Coronary artery (tissue), 2 donors: ENCODE data around the gene ANKRD10.
A peak's percentile ranks its signal among the peaks of the same experiment; 100 is the strongest.

Experiments
- DNase-seq: peaks from one replicate; pipeline ENCODE4 v3.0.0-alpha.2; 2017; ENCODE audit warnings: low spot score
- H3K27ac ChIP-seq, 2 donors: fragments of 200-600 bp; sonication (generic); one replicate each; pipeline ENCODE4 v1.5.1; 2016 to 2019
- H3K4me3 ChIP-seq: fragments of 200-600 bp; sonication (generic); 2 replicates; pipeline ENCODE4 v1.5.1; 2016; ENCODE audit warnings: mild to moderate bottlenecking, moderate library complexity
- TF ChIP-seq, protein P1 (sequence below): fragments of 200-600 bp; sonication (generic); IDR thresholded peaks from one replicate; pipeline ENCODE4 v1.5.1; 2019; ENCODE audit warnings: antibody characterized with exemption

ANKRD10 gene

GRCh38 chr13:110869231-110869804 lies 45.6 kb downstream of the ANKRD10 start:
- DNase-seq: no peak
- H3K4me3 ChIP-seq: peak overlapping the region; percentile 59
- TF ChIP-seq, protein P1, sequence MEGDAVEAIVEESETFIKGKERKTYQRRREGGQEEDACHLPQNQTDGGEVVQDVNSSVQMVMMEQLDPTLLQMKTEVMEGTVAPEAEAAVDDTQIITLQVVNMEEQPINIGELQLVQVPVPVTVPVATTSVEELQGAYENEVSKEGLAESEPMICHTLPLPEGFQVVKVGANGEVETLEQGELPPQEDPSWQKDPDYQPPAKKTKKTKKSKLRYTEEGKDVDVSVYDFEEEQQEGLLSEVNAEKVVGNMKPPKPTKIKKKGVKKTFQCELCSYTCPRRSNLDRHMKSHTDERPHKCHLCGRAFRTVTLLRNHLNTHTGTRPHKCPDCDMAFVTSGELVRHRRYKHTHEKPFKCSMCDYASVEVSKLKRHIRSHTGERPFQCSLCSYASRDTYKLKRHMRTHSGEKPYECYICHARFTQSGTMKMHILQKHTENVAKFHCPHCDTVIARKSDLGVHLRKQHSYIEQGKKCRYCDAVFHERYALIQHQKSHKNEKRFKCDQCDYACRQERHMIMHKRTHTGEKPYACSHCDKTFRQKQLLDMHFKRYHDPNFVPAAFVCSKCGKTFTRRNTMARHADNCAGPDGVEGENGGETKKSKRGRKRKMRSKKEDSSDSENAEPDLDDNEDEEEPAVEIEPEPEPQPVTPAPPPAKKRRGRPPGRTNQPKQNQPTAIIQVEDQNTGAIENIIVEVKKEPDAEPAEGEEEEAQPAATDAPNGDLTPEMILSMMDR: no peak
- H3K27ac ChIP-seq: peak overlapping the region; percentile 68 to 83

DNA sequence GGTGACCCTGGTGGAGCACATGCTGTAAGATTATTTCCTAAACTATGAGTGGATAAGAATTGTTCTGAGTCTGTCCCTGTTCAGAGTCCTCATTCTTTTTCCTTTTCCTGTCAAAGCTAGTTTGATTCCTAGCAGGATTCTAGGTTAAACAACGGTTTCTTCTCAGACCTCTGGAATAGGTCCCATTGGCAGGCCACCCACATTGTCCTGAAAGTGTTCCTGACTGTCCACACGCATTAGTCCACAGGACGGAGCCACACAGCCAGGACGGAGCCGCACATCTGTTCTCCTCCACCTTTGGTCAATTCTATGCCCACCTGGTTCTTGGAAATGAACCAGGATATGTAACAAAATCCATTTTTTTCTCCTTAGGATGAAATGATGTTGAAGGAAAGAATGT lies 46.1 kb downstream of the ANKRD10 start:
- no peak for DNase-seq
- peak overlapping the region; percentile 68 to 83 for H3K27ac ChIP-seq
- TF ChIP-seq, protein P1: no peak
- no peak overlapping the region for H3K4me3 ChIP-seq

DNA sequence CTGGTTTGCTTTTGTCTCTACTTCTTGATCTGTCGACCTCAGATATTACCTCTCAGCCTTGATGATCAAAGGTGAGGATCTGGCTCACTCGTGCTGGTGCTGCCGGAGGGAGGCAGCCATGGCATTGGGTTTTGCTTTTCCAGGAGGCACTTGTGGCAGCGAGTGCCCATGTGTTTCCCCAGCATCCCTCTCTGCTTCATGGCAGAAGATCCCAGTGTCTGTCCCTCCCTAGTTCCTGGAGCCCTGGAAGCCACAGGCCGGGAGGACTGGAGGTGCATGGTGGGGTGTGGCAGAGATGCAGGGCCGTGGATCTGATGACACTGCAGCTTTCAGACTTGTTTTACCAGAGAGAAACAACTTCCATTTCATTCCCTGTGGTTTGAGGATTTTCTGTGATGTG lies 47.5 kb downstream of the ANKRD10 start:
- DNase-seq: no peak
- TF ChIP-seq, protein P1: no peak
- no peak overlapping the region for H3K4me3 ChIP-seq
- no peak overlapping the region for H3K27ac ChIP-seq

DNA sequence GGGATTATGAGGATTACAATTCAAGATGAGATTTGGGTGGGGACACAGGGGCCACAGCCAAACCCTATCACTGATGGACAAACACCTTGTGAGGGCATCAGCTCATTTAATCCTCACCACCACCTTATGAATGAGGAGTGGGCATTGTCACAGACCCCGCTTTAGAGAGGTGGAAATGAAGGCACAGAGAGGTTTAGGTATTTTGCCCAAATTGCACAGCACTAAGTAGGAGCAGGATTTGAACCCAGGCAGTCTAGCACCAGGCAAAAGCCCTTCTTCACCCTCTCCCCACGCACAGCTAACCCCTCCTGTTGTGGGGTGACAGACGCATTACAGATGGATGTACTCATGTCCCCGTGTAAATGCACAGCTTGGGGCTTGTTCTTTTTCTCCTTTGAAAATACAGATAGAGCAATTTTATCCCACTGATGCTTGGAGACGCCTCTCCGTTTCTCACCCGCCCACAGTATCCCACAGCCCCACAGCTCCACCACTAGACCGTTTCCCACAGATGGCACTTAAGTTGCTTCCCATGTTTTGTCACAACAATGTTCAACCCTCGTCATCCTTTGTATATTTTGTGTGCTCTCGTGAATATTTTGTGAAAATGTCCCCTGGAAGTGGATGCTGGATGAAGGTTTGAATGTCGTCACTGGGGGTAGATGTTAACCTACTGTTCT lies 48.2 kb downstream of the ANKRD10 start:
- TF ChIP-seq, protein P1: no peak

GRCh38 chr13:110863685-110864084 lies 51.2 kb downstream of the ANKRD10 start:
- DNase-seq: no peak
- Histone ChIP-seq H3K4me3 (no peak overlapping the region), H3K27ac (no peak overlapping the region)
- TF ChIP-seq, protein P1: no peak

More for the DNA sequence above, 48.2 kb downstream of the ANKRD10 start:
- DNase-seq: no peak
- Histone ChIP-seq H3K27ac (no peak overlapping the region), H3K4me3 (no peak overlapping the region)

DNA sequence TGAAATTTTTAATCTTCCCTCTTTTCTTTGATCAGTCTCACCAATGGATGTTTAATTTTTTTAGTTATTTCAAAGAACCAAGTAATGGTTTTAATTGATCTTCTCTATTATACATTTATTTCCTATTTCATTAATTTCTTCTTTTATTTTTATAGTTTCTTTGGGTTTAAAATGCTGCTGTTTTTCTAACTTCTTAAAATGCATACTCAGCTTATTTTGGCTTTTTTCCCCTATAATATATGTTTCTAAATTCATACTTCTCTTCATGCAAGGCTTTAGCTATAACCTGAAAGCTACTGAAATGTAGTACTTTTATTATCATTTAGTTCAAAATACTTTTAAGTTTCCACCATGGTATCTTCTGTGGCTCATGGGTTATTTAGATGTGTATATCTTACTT lies 53.9 kb downstream of the ANKRD10 start:
- DNase-seq: no peak
- TF ChIP-seq, protein P1: no peak
- Histone ChIP-seq H3K27ac (no peak overlapping the region), H3K4me3 (no peak overlapping the region)
